ENCODE measurements around the gene PGPEP1. TPM values are rescaled to one million over a fixed set of nuclear protein-coding genes. Genes with fewer than 3 reads are reported as not detected.

The PGPEP1 gene
- polyA plus RNA-seq (ENCODE audit: insufficient read length in 3 of 3) = 10 to 100 TPM; 18.9 to 21.0 (median 21.0) TPM

DNA sequence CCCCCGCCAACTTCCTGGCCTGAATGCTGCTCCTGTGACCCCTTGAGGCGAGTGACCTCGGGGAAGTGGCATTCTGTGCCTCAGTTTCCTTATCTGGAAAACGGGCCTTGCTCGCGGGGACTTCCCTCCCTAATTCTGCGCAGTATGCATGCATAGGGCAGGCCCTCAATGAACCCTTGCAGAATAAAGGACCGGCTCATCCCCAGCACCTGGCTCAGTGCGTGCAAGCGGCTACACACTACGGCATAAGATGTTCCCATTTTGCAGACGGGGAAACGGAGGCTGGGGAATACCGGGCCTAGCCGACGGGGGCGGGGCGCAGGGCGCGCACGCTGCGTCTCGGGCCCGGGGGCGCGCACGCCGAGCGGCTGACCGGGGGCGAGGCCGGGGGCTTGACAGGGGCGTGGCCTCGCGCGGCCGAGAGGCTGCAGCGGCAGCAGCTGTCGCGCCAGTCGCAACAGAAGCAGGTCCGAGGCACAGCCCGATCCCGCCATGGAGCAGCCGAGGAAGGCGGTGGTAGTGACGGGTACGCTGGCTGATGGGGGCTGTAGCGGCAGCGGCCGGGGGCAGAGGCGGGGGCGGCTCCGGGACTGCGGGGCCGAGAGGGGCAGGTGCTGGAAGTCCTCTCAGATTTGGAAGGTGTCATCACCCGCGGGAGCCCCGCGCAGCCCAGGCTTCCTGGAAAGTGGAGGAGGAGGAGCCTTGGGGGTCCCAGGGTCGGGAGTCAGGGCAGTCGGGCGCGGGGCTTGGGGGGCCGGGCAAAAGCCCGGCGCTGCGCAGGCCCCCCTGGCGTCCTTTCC, at the start of gene PGPEP1:
TSS of gene PGPEP1 (plus strand) at position 409 of the 800 bp plus-strand sequence. CDS start at position 493, 84 bp downstream.
- DNase-seq (ENCODE audit: low read depth in 3 of 3, low spot score in 2 of 3) = no peak

- no peak for DNase-seq (ENCODE audit: low read depth in 3 of 3, low spot score in 2 of 3)
These were observed 49.3 kb upstream of the PGPEP1 start for GRCh38 chr19:18291019-18291524.

DNA sequence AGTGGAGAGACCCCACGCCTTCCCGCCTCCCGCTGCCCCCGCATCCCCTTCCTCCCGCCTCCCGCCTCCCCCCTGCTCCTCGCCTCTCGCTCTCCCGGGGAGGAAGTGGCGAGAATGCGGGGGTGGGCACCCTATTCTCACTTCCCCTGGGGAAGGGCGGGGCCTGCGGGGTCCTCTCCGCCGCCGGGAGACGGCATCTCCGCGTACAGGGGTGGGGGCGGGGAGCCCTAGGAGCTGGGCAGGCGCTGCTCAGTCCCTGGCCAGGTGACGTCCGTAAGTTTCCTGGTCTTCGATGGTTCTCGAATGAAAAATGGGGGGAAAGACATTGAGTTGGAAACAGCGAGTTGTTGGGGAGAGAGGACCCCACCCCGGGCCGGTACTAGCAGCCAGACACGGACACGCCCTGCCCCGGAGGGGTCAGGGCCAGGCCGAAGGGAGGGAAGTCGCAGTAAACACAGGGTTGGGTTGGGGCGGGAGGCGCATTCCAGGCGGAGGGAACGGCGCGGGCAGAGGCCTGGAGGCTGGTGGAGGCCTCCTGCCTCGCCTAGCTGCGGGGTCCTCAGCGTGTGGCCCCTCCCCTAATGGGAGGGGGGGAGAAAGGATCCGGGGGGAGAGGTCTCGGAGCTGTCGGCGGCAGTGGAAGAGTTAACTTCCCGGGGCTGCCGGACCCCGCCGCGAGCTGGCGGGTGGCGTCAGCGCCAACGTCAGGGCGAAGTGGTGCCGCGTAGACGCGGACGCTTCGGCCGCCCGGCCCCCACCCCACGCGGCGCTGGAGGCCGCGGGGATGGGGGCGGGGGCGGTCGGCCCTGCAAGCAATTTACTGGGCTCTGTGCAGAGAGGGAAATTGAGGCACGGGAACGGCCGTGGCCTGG, 48.6 kb upstream of the PGPEP1 start:
- DNase-seq (ENCODE audit: low read depth in 3 of 3, low spot score in 2 of 3) = no peak

DNA sequence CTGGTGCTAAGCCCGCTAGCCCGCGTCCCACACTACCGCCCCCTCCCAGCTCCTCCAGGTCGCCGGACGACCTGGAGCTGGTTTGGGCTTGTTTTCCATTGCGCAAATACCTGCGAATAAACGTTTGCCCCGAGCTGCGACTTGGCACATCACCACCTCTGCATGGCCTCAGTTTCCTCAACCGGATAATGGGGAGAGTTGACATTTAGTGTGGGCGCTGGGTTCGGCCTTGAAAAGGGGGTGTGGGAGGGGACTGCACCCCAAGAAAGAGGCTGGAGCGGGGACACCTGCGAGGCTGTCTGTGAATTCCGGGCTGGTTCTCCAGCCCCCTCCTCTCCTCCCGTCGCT, 48.0 kb upstream of the PGPEP1 start:
- DNase-seq (ENCODE audit: low read depth in 3 of 3, low spot score in 2 of 3) = no peak

DNA sequence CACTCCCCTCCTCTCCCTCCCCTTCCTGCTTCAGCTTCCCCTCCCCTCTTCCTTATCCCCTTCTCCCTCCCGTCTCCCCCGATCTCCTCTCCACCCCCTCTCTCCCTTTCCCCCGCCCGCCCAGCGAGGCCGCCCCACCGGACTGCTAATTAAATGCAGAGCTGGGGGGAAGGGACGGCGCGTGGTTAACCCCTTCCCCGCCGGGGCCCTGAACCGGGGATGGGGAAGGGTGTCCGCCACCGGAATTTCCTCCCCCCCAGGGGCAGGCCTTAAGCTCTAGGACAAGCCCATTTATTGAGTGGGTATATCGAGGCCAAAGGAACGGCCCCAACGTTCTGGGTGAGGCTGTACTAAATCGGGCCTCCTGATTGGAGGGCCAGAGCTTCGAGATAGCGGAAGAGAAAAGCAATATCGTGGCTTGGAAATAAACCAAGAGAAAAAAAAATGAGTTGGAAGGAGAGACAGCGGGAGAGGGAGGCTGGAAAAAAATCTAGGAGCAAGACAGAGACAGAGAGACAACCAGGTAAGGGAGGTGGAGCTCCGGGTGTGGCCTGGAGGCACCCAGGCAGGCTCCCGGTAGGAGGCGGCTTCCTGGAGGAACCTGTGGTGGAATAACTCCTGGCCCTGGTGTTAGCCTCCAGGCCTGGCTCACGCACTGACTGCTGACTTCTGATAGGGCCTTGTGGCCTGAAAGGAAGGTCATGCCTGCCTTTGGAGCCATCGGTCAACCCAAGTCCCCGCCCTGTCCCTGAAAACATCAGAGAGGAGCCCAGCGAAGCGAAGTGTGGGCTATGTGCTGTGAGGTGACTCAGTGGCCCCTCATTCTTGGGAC, 47.4 kb upstream of the PGPEP1 start:
- no peak for DNase-seq (ENCODE audit: low read depth in 3 of 3, low spot score in 2 of 3)

DNA sequence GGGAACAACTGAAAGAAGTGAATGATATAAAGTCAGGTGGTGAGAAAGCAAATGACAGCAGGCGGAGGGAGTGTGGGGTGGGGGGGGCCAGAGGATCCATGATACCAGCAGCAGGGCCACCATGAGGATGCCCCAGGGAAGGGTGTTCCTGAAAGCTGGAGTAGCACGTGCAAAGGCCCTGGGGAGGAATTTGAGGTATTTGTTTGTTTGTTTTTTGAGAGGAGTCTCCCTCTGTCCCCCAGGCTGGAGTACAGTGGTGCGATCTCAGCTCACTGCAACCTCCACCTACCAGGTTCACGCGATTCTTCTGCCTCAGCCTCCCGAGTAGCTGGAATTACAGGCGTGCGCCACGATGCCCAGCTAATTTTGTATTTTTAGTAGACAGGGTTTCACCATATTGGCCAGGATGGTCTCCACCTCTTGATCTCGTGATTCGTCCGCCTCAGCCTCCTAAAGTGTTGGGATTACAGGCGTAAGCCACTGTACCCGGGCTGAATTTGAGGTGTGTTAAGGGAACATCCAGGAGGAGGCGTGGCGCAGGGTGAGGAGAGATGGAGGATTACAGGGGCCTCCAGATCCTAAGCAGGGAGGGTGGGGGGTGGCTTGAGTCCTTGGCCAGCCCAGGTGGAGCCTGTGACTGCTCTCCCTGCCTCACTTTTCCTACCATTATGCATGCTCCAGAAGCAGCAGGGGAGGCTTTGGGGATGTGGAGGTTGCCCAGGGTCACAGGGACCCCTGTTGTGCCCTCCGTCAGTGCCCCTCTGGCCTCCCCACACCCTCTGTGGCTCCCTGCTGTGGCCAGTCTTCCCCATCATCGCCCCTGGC, 46.5 kb upstream of the PGPEP1 start:
- no peak for DNase-seq (ENCODE audit: low read depth in 3 of 3, low spot score in 2 of 3)

DNA sequence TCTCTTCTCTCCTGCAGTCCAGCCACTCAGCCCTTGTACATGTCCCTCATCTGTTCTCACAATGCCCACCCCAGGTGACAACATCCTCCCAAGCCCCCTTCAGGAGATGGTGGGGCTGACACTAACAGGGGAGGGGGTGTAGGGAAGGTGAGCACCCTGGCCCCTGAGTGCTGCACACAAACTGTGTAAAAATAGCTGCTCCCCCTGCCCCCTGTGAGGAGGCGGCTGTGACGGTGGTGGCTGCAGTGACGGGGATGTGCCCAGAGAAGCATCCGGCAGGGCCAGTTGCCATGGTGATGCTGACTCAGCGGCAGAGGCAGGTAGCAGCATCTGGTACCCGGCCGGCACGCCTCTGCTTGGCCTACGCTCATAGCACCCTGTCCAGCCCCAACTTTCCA, 45.9 kb upstream of the PGPEP1 start:
- no peak for DNase-seq (ENCODE audit: low read depth in 3 of 3, low spot score in 2 of 3)

DNA sequence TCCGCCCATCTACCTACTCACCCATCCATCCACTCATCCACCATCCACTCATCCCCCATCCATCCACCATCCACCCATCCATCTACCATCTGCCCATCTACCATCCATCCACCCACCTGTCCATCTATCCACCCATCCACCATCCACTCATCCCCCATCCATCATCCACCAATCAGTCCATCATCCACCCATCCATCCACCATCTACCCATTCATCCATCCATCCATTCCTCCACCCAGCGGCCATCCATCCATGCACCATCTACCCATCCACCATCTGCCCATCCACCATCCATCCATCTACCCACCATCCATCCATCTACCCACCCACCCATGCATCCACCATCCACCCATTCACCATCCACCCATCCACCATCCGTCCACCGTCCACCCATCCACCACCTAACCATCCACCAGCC, 45.4 kb upstream of the PGPEP1 start:
- DNase-seq (ENCODE audit: low read depth in 3 of 3, low spot score in 2 of 3) = no peak

- DNase-seq (ENCODE audit: low read depth in 3 of 3, low spot score in 2 of 3) = no peak
These were observed 43.1 kb upstream of the PGPEP1 start for GRCh38 chr19:18297308-18297707.

- no peak for DNase-seq (ENCODE audit: low read depth in 3 of 3, low spot score in 2 of 3)
These were observed 41.8 kb upstream of the PGPEP1 start for GRCh38 chr19:18298601-18299000.

DNA sequence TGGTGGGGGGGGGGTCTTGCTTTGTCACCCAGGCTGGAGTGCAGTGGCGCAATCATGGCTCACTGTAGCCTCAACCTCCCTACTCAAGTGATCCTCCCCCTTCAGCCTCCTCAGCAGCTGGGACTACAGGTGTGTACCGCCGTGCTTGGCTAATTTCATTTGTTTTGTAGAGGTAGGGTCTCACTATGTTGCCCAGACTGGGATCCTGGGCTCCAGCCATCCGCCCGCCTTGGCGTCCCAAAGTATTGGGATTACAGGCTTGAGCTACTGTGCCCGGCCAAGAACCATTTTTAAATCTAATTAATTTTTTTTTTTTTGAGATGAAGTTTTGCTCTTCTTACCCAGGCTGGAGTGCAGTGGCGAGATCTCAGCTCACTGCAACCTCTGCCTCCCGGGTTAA, 40.7 kb upstream of the PGPEP1 start:
- no peak for DNase-seq (ENCODE audit: low read depth in 3 of 3, low spot score in 2 of 3)

- DNase-seq (ENCODE audit: low read depth in 3 of 3, low spot score in 2 of 3) = no peak
These were observed 39.3 kb upstream of the PGPEP1 start for GRCh38 chr19:18300930-18301717.

DNA sequence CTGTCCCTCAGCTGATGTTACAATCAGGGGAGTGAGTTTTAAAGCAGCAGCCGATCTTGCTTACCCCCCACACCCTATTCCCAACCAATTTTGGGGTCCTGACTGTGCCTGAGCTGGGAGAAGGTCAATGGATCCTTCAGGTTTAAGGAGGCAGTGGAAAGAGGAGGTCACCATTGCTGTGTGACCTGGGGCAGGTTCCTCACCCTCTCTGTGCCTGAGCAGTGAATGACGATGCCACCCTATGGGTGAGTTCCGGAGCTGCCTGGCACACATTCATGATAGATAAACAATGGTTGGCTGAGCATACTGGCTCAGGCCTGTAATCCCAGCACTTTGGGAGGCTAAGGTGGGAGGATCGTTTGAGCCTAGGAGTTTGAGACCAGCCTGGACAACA, 38.7 kb upstream of the PGPEP1 start:
- no peak for DNase-seq (ENCODE audit: low read depth in 3 of 3, low spot score in 2 of 3)

GRCh38 chr19:18304208-18304457, 36.3 kb upstream of the PGPEP1 start:
- DNase-seq (ENCODE audit: low read depth in 3 of 3, low spot score in 2 of 3) = peak in 1 of 3 donors; percentile 49

DNA sequence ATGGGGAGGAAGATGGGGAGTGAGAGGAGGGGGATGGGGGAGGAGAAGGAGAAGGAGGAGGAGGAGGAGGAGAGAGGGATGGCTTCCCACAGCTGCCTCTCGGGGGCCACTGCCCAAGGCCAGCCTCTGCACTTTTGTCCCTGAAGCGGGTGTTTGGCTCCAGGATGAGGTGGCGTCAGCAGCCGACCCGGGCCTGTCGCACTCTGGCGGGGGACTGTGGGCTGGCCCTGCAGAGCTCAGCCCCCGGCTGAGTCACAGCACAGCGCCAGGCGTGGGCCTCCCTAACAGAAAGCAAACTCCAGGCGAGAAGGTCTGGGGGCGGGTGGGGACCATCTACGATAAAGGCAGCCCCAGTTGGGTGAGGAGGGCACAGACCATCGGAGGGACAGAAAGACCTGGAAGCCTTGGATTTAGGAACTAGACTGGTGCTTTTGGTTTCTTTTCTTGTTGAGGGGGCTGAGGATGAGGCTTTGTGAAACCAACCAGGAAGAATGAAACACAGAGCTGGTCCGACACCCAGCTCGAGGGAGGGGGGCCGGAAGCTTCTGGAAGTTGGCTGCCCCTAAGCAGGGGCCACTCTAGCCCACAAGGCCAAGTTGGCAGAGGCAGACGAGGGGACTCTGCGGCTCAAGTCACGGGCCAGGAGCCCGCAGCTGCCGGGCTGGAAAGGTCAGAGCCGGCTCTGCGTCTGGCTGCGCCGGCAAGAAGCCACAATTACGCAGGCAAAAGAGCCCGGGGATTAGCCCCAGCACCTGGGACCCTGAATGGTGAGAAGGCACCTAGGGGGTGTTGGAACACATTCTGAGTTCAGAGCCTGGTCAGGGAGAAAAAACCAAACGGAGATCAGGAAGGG, 35.7 kb upstream of the PGPEP1 start:
- peak in 1 of 3 donors; percentile 63 for DNase-seq (ENCODE audit: low read depth in 3 of 3, low spot score in 2 of 3)

DNA sequence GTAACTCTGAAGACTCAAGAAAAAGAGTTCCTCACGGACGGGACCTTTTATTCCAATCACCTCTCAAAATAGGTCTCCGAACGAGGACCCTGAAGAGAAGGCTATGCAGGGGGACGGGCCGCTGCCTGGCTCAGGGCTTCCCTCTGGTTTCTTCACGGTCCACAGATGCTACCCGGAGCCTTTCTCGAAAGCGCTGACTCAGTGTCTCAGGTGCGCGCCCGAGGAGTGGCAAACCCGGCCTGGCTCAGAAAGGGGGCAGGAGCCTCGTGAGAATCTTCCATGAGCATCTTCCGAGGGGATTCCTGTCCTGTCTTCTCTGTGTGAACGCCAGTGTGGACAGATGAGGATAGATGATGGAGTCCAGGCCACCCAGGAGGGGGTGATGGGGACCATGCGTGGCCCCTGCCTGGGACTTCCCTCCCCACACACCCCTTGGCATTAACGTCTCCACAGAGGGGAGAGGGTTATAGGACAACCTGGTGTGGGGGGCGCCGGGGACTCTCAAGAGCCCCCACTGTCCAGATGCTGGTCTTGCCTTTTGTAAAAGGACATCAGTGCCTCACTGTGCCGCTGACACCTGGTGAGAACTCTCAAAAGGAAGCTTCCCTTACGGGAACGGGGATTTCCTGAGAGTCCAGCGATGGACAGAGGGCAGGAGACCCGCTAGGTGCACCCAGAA, 34.0 kb upstream of the PGPEP1 start:
- no peak for DNase-seq (ENCODE audit: low read depth in 3 of 3, low spot score in 2 of 3)

- no peak for DNase-seq (ENCODE audit: low read depth in 3 of 3, low spot score in 2 of 3)
These were observed 33.5 kb upstream of the PGPEP1 start for GRCh38 chr19:18306888-18307260.

DNA sequence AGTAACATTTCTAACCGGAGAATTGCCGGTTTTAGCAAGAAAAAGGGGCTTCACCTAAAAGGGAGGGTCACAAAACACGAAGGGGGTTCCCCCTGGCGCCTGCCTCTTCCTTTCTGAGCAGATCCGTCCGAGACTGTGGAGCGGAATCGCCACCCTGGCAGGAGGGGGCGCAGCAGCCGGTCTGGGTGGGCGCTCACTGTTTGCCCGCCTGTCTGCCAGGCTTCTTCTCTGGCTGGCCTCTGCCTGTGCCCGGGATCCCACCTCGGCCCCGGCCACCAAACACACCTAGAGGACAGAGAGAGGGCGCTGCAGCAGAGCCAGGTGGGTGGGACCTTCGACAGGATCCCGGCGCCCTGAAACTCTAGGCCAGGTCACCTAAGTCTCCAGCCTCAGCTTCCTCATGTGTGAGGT, 33.1 kb upstream of the PGPEP1 start:
- no peak for DNase-seq (ENCODE audit: low read depth in 3 of 3, low spot score in 2 of 3)
